Gastroesophageal sphincter (tissue), 4 donors: Measurements from ENCODE around the gene CPM. TPM values are rescaled to one million over a fixed set of nuclear protein-coding genes. Genes with fewer than 3 reads are reported as not detected.

Experiments
- ATAC-seq: fragments of 150-250 bp; one replicate; pipeline ENCODE4 v1.9.1; 2016; ENCODE audit warnings: mild to moderate bottlenecking, moderate library complexity
- H3K27ac ChIP-seq, 4 donors: fragments of 200-600 bp; sonication (generic) in 3 of 4; 1 replicate in 3 of 4; 2 replicates in 1 of 4; pipeline ENCODE4 v1.5.1; 2016 to 2019
- H3K27me3 ChIP-seq: fragments of 200-600 bp; sonication (generic); one replicate; pipeline ENCODE4 v1.5.1; 2019
- H3K36me3 ChIP-seq, 2 donors: fragments of 200-600 bp; sonication (generic); one replicate each; pipeline ENCODE4 v1.5.1; 2019; ENCODE audit warnings: control low read depth in 1 of 2
- H3K4me1 ChIP-seq, 3 donors: fragments of 200-600 bp; sonication (generic); 1 replicate in 2 of 3; 2 replicates in 1 of 3; pipeline ENCODE4 v1.5.1; 2016 to 2019; ENCODE audit warnings: control low read depth in 2 of 3
- H3K4me3 ChIP-seq, 2 donors: fragments of 200-600 bp; sonication (generic); one replicate each; pipeline ENCODE4 v1.5.1; 2019; ENCODE audit warnings: mild to moderate bottlenecking in 1 of 2, moderate library complexity in 1 of 2
- H3K9me3 ChIP-seq, 3 donors: fragments of 200-600 bp; sonication (generic); one replicate each; pipeline ENCODE4 v1.5.1; 2017 to 2019; ENCODE audit warnings: control low read depth in 2 of 3
- EP300 ChIP-seq: sonication (generic); formaldehyde crosslinking; IDR thresholded peaks from one replicate; pipeline ENCODE4 v1.6.1; 2017; ENCODE audit warnings: antibody characterized with exemption, mild to moderate bottlenecking
- POLR2A ChIP-seq, 2 donors: fragments of 450-650 bp; IDR thresholded peaks; one replicate each; pipeline ENCODE4 v1.6.1; 2017; ENCODE audit warnings: antibody characterized with exemption in 2 of 2, mild to moderate bottlenecking in 2 of 2, moderate library complexity in 1 of 2
- POLR2AphosphoS5 ChIP-seq: sonication (generic); formaldehyde crosslinking; IDR thresholded peaks from one replicate; pipeline ENCODE4 v1.6.1; 2017; ENCODE audit warnings: antibody characterized with exemption
- WGBS, 2 donors: methylation state at CpG; one replicate each; pipeline ENCODE4 v1.1.5; 2018; ENCODE audit warnings: low coverage in 1 of 2; 5-methylcytosine and 5-hydroxymethylcytosine counted together
- total RNA-seq, 4 donors: library from RNA; depleted of rRNA; stranded (reverse); fragments of >200 nt; gene quantifications; one replicate each; pipeline ENCODE4 v1.1.0, GENCODE V29; 2016
- TF ChIP-seq, protein P1 (sequence below), 4 experiments: fragments of 200-600 bp in 2 of 4; fragments of 450-650 bp in 2 of 4; sonication (generic) in 1 of 4; IDR thresholded peaks; one replicate each; pipeline ENCODE4 v1.5.1; 2017 to 2019; ENCODE audit warnings: antibody characterized with exemption in 4 of 4, mild to moderate bottlenecking in 2 of 4, moderate library complexity in 2 of 4

CPM gene
- total RNA-seq, 4 donors from 2014 or later = 24.9 to 57.3 (median 50.5) TPM

DNA sequence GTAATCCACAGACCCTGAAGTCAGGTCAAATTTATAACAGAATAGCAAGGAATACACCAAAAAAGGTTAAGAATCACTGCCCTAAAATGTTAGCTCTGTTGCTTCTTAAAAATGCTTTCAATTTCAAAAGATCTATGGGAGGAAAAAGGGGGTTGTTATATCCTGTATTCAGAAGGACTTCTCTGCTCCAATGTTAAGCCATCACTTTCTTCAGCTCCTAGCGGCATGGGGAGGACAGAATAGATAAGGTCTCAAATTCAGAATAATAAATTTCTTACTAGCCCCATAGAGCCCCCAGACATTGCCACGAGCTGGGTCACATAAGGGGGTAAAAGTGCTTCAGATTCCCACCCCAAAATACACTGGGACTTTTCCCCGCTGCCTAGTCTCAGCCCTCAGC, 49.8 kb downstream of the CPM start:
- no peaks in the 10 kb centered on the region for H3K27me3 ChIP-seq
- ATAC-seq = no peak
- no peak overlapping the region for H3K27ac ChIP-seq
- whole genome bisulfite sequencing, 2 donors = 90% methylated on average over 1 to 2 of the region's 3 CpGs
- H3K9me3 ChIP-seq = peaks cover 0 to 9% (median 0%) of the 10 kb centered on the region in 3 donors
- no peaks in the 10 kb centered on the region for H3K4me1 ChIP-seq
- H3K4me3 ChIP-seq = no peak overlapping the region
- TF ChIP-seq POLR2AphosphoS5 (no peak), POLR2A (IDR thresholded peaks at IDR 0.05) (no peak), EP300 (no peak)
- TF ChIP-seq, protein P1, sequence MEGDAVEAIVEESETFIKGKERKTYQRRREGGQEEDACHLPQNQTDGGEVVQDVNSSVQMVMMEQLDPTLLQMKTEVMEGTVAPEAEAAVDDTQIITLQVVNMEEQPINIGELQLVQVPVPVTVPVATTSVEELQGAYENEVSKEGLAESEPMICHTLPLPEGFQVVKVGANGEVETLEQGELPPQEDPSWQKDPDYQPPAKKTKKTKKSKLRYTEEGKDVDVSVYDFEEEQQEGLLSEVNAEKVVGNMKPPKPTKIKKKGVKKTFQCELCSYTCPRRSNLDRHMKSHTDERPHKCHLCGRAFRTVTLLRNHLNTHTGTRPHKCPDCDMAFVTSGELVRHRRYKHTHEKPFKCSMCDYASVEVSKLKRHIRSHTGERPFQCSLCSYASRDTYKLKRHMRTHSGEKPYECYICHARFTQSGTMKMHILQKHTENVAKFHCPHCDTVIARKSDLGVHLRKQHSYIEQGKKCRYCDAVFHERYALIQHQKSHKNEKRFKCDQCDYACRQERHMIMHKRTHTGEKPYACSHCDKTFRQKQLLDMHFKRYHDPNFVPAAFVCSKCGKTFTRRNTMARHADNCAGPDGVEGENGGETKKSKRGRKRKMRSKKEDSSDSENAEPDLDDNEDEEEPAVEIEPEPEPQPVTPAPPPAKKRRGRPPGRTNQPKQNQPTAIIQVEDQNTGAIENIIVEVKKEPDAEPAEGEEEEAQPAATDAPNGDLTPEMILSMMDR (IDR thresholded peaks at IDR 0.05) = no peak
- H3K36me3 ChIP-seq = peaks cover 0 to 6% of the 10 kb centered on the region in 2 donors

DNA sequence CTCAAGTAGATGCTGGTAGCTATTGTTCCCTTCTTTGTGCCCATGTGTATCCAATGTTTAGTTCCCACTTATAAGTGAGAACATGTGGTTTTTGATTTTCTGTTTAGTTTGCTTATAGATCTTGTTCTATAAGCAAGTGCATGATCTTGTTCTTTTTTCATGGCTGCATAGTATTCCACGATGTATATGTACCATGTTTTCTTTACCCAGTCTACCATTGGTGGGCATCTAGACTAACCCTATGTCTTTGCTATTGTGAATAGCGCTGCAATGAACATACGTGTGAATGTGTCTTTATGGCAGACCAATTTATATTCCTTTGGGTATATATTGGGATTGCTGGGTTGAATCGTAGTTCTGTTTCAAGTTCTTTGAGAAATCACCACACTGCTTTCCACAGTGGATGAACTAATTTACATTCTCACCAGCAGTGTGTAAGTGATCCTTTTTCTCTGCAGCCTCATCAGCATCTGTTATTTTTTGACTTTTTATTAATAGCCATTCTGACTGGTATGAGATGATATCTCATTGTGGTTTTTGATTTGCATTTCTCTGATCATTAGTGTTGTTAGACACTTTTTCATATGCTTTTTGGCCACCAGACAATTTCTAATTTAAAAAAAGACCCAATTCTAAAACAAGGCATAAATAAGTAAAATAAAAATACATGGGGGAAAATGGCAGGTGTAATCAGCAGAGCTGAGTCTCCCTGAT, 50.6 kb downstream of the CPM start:
- Histone ChIP-seq H3K4me1 (no peaks in the 10 kb centered on the region), H3K4me3 (no peak overlapping the region), H3K36me3 (peaks cover 0 to 6% of the 10 kb centered on the region in 2 donors), H3K27ac (no peak overlapping the region), H3K9me3 (peaks cover 0 to 10% (median 0%) of the 10 kb centered on the region in 3 donors), H3K27me3 (no peaks in the 10 kb centered on the region)
- TF ChIP-seq POLR2AphosphoS5 (no peak), POLR2A (IDR thresholded peaks at IDR 0.05) (no peak), EP300 (no peak)
- TF ChIP-seq, protein P1 (IDR thresholded peaks at IDR 0.05) = no peak
- ATAC-seq = no peak
- 98 to 100% methylated on average over 3 to 4 of the region's 4 CpGs for WGBS, 2 donors

DNA sequence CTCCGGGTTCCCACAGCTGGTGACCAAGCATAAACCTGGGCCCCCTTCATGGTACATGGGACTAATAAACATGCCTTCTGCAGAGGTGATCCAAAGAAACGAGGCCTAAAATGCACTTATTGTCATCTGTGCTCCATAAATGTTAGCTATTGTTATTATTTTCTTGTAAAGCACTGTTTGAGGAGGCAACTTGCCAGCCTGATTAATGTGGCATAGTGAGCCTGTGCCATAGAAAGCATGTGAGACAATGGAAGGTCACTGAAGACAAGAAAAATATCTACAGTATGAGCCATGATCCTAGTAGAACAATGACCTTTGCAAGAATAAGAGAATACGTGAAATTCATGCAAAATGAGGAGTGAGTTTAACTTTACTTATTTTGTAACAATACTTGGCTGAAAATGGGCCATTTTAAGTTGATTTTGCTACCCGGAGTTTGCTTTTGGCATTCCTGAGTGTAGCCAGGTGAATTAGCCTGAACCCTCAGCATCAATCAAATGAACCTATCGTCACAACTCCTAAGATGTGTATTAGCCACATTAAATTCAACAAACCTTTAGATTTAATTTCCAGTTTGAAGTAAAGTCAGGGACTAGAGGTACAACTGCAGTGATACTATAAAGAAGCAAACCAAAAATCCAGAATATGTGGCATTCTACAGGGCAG, 52.2 kb downstream of the CPM start:
- Histone ChIP-seq H3K36me3 (peaks cover 0 to 6% of the 10 kb centered on the region in 2 donors), H3K4me3 (no peak overlapping the region), H3K9me3 (peaks cover 0 to 10% (median 0%) of the 10 kb centered on the region in 3 donors), H3K27me3 (no peaks in the 10 kb centered on the region), H3K4me1 (no peaks in the 10 kb centered on the region), H3K27ac (no peak overlapping the region)
- ATAC-seq = no peak
- WGBS, 2 donors = 70 to 75% methylated on average over 5 of the region's 5 CpGs
- TF ChIP-seq, protein P1 (IDR thresholded peaks at IDR 0.05) = no peak
- TF ChIP-seq POLR2A (IDR thresholded peaks at IDR 0.05) (no peak), POLR2AphosphoS5 (no peak), EP300 (no peak)

DNA sequence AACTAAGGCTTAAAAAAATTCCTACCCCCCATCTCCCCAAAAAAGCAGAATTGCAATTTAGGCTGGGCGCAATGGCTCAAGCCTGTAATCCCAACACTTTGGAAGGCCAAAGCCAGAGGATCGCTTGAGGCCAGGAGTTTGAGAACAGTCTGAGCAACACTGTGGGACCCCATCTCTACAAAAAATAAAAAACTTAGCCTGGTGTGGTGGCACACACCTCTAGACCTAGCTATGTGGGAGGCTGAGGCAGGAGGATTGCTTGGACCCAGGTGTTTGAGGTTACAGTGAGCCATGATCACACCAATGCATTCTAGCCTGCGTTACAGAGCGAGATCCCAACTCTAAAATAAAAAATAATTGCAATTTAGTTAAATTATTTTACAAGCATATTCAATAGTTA, 54.1 kb downstream of the CPM start:
- Histone ChIP-seq H3K9me3 (peaks cover 0 to 10% (median 0%) of the 10 kb centered on the region in 3 donors), H3K27me3 (no peaks in the 10 kb centered on the region), H3K27ac (no peak overlapping the region), H3K36me3 (no peaks in the 10 kb centered on the region), H3K4me1 (no peaks in the 10 kb centered on the region), H3K4me3 (no peak overlapping the region)
- WGBS, 2 donors = 98 to 100% methylated on average over 4 of the region's 4 CpGs
- no peak for ATAC-seq
- TF ChIP-seq POLR2AphosphoS5 (no peak), POLR2A (IDR thresholded peaks at IDR 0.05) (no peak), EP300 (no peak)
- TF ChIP-seq, protein P1 (IDR thresholded peaks at IDR 0.05) = no peak

DNA sequence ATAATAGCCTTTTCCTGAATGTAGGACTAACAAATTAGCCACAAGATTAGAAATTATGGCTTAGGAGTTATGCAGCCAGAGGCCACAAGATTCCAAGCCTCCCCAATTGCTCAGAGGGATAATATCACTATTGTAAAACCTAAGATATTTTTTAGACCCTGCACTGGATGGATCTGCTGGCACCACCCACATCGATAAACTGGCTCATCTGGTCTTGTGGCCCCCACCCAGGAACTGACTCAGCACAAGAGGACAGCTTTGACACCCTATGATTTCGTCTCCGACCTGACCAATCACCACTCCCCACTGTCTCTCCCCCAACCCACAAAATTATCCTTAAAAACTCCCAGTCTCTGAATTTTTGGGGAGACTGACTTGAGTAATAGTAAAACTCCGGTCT, 54.7 kb downstream of the CPM start:
- H3K27me3 ChIP-seq = no peaks in the 10 kb centered on the region
- TF ChIP-seq POLR2A (IDR thresholded peaks at IDR 0.05) = no peak
- no peak for TF ChIP-seq EP300
- no peak for TF ChIP-seq POLR2AphosphoS5
- TF ChIP-seq, protein P1 (IDR thresholded peaks at IDR 0.05) = no peak
- no peak overlapping the region for H3K27ac ChIP-seq
- no peaks in the 10 kb centered on the region for H3K4me1 ChIP-seq
- 96 to 98% methylated on average over 4 of the region's 4 CpGs for WGBS, 2 donors
- no peaks in the 10 kb centered on the region for H3K36me3 ChIP-seq
- H3K9me3 ChIP-seq = peaks cover 0 to 10% (median 0%) of the 10 kb centered on the region in 3 donors
- no peak for ATAC-seq
- no peak overlapping the region for H3K4me3 ChIP-seq
